ENCODE measurements around the gene EPHA7.
A peak's percentile ranks its signal among the peaks of the same experiment; 100 is the strongest.

DNA sequence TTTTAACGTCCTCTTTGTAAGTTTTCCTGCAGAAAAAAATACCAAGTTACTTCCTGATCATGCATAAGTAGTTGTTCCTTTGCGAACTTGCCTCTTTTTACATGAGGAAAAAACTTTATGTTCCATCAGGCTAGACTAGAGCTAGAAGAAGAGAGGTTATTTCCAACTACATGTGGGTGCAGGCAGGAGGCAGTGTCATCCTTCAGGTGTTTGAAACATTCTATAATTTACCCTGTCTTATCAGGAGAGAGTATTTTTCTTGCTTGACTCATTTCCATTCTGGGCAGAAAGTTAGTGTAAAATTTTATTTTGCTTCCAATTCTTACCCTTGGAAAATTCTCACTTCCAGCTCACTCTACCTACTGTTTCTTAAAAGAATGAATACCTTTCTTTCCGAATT lies 28.5 kb upstream of the EPHA7 start:
- TF ChIP-seq, protein P1, sequence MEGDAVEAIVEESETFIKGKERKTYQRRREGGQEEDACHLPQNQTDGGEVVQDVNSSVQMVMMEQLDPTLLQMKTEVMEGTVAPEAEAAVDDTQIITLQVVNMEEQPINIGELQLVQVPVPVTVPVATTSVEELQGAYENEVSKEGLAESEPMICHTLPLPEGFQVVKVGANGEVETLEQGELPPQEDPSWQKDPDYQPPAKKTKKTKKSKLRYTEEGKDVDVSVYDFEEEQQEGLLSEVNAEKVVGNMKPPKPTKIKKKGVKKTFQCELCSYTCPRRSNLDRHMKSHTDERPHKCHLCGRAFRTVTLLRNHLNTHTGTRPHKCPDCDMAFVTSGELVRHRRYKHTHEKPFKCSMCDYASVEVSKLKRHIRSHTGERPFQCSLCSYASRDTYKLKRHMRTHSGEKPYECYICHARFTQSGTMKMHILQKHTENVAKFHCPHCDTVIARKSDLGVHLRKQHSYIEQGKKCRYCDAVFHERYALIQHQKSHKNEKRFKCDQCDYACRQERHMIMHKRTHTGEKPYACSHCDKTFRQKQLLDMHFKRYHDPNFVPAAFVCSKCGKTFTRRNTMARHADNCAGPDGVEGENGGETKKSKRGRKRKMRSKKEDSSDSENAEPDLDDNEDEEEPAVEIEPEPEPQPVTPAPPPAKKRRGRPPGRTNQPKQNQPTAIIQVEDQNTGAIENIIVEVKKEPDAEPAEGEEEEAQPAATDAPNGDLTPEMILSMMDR (conservative IDR thresholded peaks at IDR 0.05 in 1 of 2, IDR thresholded peaks at IDR 0.05 in 1 of 2; ENCODE audit: extremely low read depth in 1 of 2, insufficient read depth in 1 of 2, low read depth in 1 of 2, low read length in 2 of 2) = peak in 1 of 2 donors; percentile 10
- no peak for TF ChIP-seq EZH2 (IDR thresholded peaks at IDR 0.05; ENCODE audit: borderline replicate concordance, low read length)

All from mammary epithelial cell (primary cell).